GM13976 (cell line): ENCODE measurements around the gene VPREB3.

Source experiments
- DNase-seq: peaks from one replicate; pipeline ENCODE4 v3.0.0; 2012; ENCODE audit warnings: low spot score
- CTCF ChIP-seq: IDR thresholded peaks from 2 replicates; pipeline ENCODE4 v1.5.1; 2012; ENCODE audit warnings: borderline replicate concordance, mild to moderate bottlenecking; ENCODE audit not compliant: insufficient read depth; ENCODE audit errors: extremely low read depth, missing control alignments, control extremely low read depth
- in situ Hi-C: fragments of 300-500 bp; cut with MboI; formaldehyde crosslinking; loops from one replicate; pipeline ENCODE4 v1.12.0; 2022; ENCODE audit warnings: low sequenced_read_pairs, mixed read lengths, inconsistent platforms; ENCODE audit not compliant: unreplicated experiment

VPREB3 gene

GRCh38 chr22:23779083-23779482, 24.9 kb upstream of the VPREB3 start:
- no peak for DNase-seq
- in situ Hi-C loops, result no loop called here
- no peak for TF ChIP-seq CTCF

GRCh38 chr22:23778577-23778900, 24.3 kb upstream of the VPREB3 start:
- TF ChIP-seq CTCF, result no peak
- no peak for DNase-seq
- in situ Hi-C loops, result no loop called here

GRCh38 chr22:23777776-23778576, 23.8 kb upstream of the VPREB3 start:
- no peak for DNase-seq
- no peak for TF ChIP-seq CTCF
- in situ Hi-C loops, result no loop called here

- no peak for DNase-seq
- in situ Hi-C loops, result no loop called here
- no peak for TF ChIP-seq CTCF
These were observed 21.7 kb upstream of the VPREB3 start for GRCh38 chr22:23775779-23776375.

- in situ Hi-C loops, result no loop called here
- DNase-seq, result no peak
- no peak for TF ChIP-seq CTCF
These were observed 20.8 kb upstream of the VPREB3 start for GRCh38 chr22:23774922-23775436.

GRCh38 chr22:23774114-23774921, 20.1 kb upstream of the VPREB3 start:
- in situ Hi-C loops, result no loop called here
- DNase-seq, result no peak
- TF ChIP-seq CTCF, result no peak
